Measurements from ENCODE around the gene SEL1L3. TPM values are rescaled to one million over a fixed set of nuclear protein-coding genes. Genes with fewer than 3 reads are reported as not detected.

The SEL1L3 gene
- total and polyA plus RNA-seq, 4 donors: 3.3 to 13.1 (median 5.7) TPM

DNA sequence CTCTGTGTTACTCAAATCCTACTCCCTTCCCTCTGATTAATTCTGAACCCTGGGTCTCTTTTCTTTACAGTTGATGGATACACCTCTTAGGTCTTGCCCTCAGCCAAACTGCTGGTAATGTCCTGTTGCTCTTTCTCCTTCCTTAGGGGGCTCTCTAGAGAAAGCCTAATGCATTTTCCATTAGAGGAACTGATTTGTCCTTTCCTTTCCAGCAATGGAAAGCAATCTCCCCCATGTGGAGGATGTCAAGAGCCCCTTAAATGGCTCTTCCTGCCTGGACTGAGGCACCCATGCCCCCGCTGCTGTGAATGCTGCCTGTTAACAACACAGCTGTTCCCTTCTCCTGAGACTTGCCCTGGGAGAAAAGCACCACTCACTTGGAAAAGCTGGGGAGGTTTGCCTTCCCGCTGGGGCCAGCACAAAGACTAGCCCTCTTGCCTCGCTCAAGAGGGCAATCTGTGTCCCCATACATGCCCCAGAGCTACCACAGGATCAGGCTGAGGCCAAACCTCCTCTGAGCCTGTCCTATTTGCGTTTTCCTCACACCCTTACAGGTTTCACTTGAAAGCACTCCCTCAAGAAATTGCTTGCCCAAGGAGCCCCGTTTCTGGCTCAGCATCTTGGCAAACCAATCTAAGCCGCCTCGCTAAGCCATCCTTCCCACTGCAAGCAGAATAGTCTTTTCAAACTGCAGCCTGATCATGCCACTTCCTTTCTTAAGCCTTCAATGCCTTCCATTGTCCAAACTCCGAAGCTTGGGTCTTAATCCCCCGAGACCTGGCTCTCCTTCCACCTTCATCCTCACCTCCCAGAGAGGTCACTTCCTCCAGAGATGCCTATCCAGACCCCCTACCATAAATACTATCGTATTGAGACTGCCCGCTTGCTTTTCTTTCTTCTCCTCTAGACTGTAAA is 28.0 kb upstream of the SEL1L3 start:
- no peak for DNase-seq (ENCODE audit: low spot score)
- Histone ChIP-seq H3K27me3 (ENCODE audit: control insufficient read depth in 4 of 4, insufficient read depth in 4 of 4, low read length in 3 of 4) (no peaks in the 10 kb centered on the region), H3K9ac (ENCODE audit: low read depth in 1 of 2, low read length in 2 of 2) (no peak overlapping the region), H3K27ac (ENCODE audit: low read depth in 1 of 2, low read length in 2 of 2) (no peak overlapping the region), H3K4me1 (ENCODE audit: control insufficient read depth in 4 of 4, insufficient read depth in 4 of 4, low read length in 3 of 4) (no peaks in the 10 kb centered on the region), H3K9me3 (ENCODE audit: control insufficient read depth in 4 of 4, low read length in 3 of 4) (no peaks in the 10 kb centered on the region), H3K36me3 (ENCODE audit: control insufficient read depth in 4 of 4, insufficient read depth in 3 of 4, low read depth in 1 of 4, low read length in 3 of 4) (no peaks in the 10 kb centered on the region), H3K4me3 (ENCODE audit: low read depth in 1 of 3, low read length in 3 of 3) (no peak overlapping the region)
- 73% methylated on average over 11 of the region's 11 CpGs for WGBS
- TF ChIP-seq YY1 (IDR thresholded peaks at IDR 0.05) (no peak), HNF4A (conservative IDR thresholded peaks at IDR 0.05) (no peak), RXRA (IDR thresholded peaks at IDR 0.05) (no peak), NR2F2 (IDR thresholded peaks at IDR 0.05) (no peak), GABPA (IDR thresholded peaks at IDR 0.05 in 1 of 2, conservative IDR thresholded peaks at IDR 0.05 in 1 of 2) (no peak), FOXA1 (IDR thresholded peaks at IDR 0.05) (no peak), JUND (IDR thresholded peaks at IDR 0.05) (no peak), TAF1 (conservative IDR thresholded peaks at IDR 0.05) (no peak), RAD21 (IDR thresholded peaks at IDR 0.05) (no peak), HNF4G (IDR thresholded peaks at IDR 0.05) (no peak), SP1 (IDR thresholded peaks at IDR 0.05) (no peak), EGR1 (IDR thresholded peaks at IDR 0.05; ENCODE audit: low read depth in 2 of 2) (no peak), FOXA2 (IDR thresholded peaks at IDR 0.05) (no peak)
- TF ChIP-seq, protein P1, sequence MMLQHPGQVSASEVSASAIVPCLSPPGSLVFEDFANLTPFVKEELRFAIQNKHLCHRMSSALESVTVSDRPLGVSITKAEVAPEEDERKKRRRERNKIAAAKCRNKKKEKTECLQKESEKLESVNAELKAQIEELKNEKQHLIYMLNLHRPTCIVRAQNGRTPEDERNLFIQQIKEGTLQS (IDR thresholded peaks at IDR 0.05): no peak
- TF ChIP-seq, protein P2, sequence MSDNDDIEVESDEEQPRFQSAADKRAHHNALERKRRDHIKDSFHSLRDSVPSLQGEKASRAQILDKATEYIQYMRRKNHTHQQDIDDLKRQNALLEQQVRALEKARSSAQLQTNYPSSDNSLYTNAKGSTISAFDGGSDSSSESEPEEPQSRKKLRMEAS (IDR thresholded peaks at IDR 0.05): no peak
- TF ChIP-seq, protein P3, sequence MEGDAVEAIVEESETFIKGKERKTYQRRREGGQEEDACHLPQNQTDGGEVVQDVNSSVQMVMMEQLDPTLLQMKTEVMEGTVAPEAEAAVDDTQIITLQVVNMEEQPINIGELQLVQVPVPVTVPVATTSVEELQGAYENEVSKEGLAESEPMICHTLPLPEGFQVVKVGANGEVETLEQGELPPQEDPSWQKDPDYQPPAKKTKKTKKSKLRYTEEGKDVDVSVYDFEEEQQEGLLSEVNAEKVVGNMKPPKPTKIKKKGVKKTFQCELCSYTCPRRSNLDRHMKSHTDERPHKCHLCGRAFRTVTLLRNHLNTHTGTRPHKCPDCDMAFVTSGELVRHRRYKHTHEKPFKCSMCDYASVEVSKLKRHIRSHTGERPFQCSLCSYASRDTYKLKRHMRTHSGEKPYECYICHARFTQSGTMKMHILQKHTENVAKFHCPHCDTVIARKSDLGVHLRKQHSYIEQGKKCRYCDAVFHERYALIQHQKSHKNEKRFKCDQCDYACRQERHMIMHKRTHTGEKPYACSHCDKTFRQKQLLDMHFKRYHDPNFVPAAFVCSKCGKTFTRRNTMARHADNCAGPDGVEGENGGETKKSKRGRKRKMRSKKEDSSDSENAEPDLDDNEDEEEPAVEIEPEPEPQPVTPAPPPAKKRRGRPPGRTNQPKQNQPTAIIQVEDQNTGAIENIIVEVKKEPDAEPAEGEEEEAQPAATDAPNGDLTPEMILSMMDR (IDR thresholded peaks at IDR 0.05; ENCODE audit: low read depth, low read length, missing input control): no peak
- TF ChIP-seq, protein P4, sequence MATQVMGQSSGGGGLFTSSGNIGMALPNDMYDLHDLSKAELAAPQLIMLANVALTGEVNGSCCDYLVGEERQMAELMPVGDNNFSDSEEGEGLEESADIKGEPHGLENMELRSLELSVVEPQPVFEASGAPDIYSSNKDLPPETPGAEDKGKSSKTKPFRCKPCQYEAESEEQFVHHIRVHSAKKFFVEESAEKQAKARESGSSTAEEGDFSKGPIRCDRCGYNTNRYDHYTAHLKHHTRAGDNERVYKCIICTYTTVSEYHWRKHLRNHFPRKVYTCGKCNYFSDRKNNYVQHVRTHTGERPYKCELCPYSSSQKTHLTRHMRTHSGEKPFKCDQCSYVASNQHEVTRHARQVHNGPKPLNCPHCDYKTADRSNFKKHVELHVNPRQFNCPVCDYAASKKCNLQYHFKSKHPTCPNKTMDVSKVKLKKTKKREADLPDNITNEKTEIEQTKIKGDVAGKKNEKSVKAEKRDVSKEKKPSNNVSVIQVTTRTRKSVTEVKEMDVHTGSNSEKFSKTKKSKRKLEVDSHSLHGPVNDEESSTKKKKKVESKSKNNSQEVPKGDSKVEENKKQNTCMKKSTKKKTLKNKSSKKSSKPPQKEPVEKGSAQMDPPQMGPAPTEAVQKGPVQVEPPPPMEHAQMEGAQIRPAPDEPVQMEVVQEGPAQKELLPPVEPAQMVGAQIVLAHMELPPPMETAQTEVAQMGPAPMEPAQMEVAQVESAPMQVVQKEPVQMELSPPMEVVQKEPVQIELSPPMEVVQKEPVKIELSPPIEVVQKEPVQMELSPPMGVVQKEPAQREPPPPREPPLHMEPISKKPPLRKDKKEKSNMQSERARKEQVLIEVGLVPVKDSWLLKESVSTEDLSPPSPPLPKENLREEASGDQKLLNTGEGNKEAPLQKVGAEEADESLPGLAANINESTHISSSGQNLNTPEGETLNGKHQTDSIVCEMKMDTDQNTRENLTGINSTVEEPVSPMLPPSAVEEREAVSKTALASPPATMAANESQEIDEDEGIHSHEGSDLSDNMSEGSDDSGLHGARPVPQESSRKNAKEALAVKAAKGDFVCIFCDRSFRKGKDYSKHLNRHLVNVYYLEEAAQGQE (IDR thresholded peaks at IDR 0.05): no peak
- TF ChIP-seq, protein P5, sequence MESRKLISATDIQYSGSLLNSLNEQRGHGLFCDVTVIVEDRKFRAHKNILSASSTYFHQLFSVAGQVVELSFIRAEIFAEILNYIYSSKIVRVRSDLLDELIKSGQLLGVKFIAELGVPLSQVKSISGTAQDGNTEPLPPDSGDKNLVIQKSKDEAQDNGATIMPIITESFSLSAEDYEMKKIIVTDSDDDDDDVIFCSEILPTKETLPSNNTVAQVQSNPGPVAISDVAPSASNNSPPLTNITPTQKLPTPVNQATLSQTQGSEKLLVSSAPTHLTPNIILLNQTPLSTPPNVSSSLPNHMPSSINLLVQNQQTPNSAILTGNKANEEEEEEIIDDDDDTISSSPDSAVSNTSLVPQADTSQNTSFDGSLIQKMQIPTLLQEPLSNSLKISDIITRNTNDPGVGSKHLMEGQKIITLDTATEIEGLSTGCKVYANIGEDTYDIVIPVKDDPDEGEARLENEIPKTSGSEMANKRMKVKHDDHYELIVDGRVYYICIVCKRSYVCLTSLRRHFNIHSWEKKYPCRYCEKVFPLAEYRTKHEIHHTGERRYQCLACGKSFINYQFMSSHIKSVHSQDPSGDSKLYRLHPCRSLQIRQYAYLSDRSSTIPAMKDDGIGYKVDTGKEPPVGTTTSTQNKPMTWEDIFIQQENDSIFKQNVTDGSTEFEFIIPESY (IDR thresholded peaks at IDR 0.05): no peak
